WTC11 (cell line): Measurements from ENCODE around the gene NLRX1. TPM values are rescaled to one million over a fixed set of nuclear protein-coding genes. Genes with fewer than 3 reads are reported as not detected.

ENCODE experiments used
- ATAC-seq: fragments of 200-7000 bp; cut with Tn5 transposase; 2 replicates; pipeline ENCODE4 v1.10.0; 2021; ENCODE audit warnings: mild to moderate bottlenecking, moderate library complexity
- CTCF ChIA-PET: fragments of 300-600 bp; sonication (Branson Sonifier 250); formaldehyde crosslinking; loops from one replicate; lab custom pipeline; 2021; ENCODE audit warnings: antibody characterized with exemption; lab: Charles Lee
- POLR2A ChIA-PET: fragments of 350-600 bp; sonication (Branson Sonifier 250); formaldehyde crosslinking; loops from one replicate; lab custom pipeline; 2021; ENCODE audit warnings: antibody characterized with exemption; lab: Charles Lee
- DNase-seq: peaks from one replicate; pipeline ENCODE4 v3.0.0; 2021; ENCODE audit warnings: low spot score
- H3K27ac Mint-ChIP-seq: 2 replicates; pipeline ENCODE4 v1.8.0; 2021; ENCODE audit warnings: mixed read lengths
- H3K27me3 Mint-ChIP-seq: 2 replicates; pipeline ENCODE4 v1.8.0; 2021; ENCODE audit warnings: low read depth, mild to moderate bottlenecking, moderate library complexity, mixed read lengths
- H3K36me3 Mint-ChIP-seq: 2 replicates; pipeline ENCODE4 v1.8.0; 2021; ENCODE audit warnings: mixed read lengths
- H3K4me1 Mint-ChIP-seq: 2 replicates; pipeline ENCODE4 v1.8.0; 2022; ENCODE audit warnings: mixed read lengths
- H3K4me3 Mint-ChIP-seq: 2 replicates; pipeline ENCODE4 v1.8.0; 2021; ENCODE audit warnings: mild to moderate bottlenecking, moderate library complexity, mixed read lengths
- H3K9me3 Mint-ChIP-seq: 2 replicates; pipeline ENCODE4 v1.8.0; 2021; ENCODE audit warnings: mixed read lengths
- EMX1 ChIP-seq: fragments of 250-450 bp; sonication (Bioruptor Pico); IDR thresholded peaks from 2 replicates; pipeline ENCODE4 v1.8.0; 2021; ENCODE audit warnings: mild to moderate bottlenecking
- ESRRA ChIP-seq: sonication (generic); formaldehyde crosslinking; IDR thresholded peaks from 2 replicates; pipeline ENCODE4 v1.8.1; 2022; ENCODE audit warnings: mild to moderate bottlenecking, missing genetic modification reagents, borderline replicate concordance
- GTF2I ChIP-seq: fragments of 250-450 bp; sonication (Bioruptor Pico); conservative IDR thresholded peaks from 2 replicates; pipeline ENCODE4 v1.4.0; 2021; ENCODE audit warnings: mild to moderate bottlenecking
- JAZF1 ChIP-seq: fragments of 250-450 bp; sonication (Bioruptor Pico); IDR thresholded peaks from 2 replicates; pipeline ENCODE4 v1.9.0; 2021; ENCODE audit warnings: moderate library complexity, mild to moderate bottlenecking, inconsistent platforms
- MAX ChIP-seq: sonication (generic); formaldehyde crosslinking; IDR thresholded peaks from 2 replicates; pipeline ENCODE4 v1.8.0; 2022; ENCODE audit warnings: mild to moderate bottlenecking, missing genetic modification reagents
- STAT6 ChIP-seq: sonication (generic); formaldehyde crosslinking; conservative IDR thresholded peaks from 2 replicates; pipeline ENCODE4 v1.8.1; 2023; ENCODE audit warnings: mild to moderate bottlenecking, low read depth, missing genetic modification reagents, moderate library complexity
- TEAD1 ChIP-seq: sonication (generic); formaldehyde crosslinking; IDR thresholded peaks from 2 replicates; pipeline ENCODE4 v1.8.0; 2022; ENCODE audit warnings: mild to moderate bottlenecking, missing genetic modification reagents
- USF1 ChIP-seq: sonication (generic); formaldehyde crosslinking; IDR thresholded peaks from 2 replicates; pipeline ENCODE4 v1.8.0; 2022; ENCODE audit warnings: mild to moderate bottlenecking, missing genetic modification reagents
- ZNF232 ChIP-seq: sonication (generic); formaldehyde crosslinking; IDR thresholded peaks from 2 replicates; pipeline ENCODE4 v1.8.0; 2022; ENCODE audit warnings: mild to moderate bottlenecking, missing genetic modification reagents
- ZNF396 ChIP-seq: fragments of 250-450 bp; sonication (Bioruptor Pico); IDR thresholded peaks from 2 replicates; pipeline ENCODE4 v1.8.0; 2021; ENCODE audit warnings: mild to moderate bottlenecking, moderate library complexity, borderline replicate concordance
- ZNF423 ChIP-seq: fragments of 250-450 bp; sonication (Bioruptor Pico); IDR thresholded peaks from 2 replicates; pipeline ENCODE4 v2.1.2; 2022; ENCODE audit warnings: mild to moderate bottlenecking, moderate library complexity
- ZNF671 ChIP-seq: fragments of 250-450 bp; sonication (Bioruptor Pico); IDR thresholded peaks from 2 replicates; pipeline ENCODE4 v1.8.0; 2021; ENCODE audit warnings: mild to moderate bottlenecking
- total RNA-seq: library from RNA; stranded (reverse); gene quantifications from 3 replicates; pipeline ENCODE4 v1.2.3, GENCODE V29; 2021
- TF ChIP-seq, protein P1 (sequence below): fragments of 250-450 bp; sonication (Bioruptor Pico); IDR thresholded peaks from 2 replicates; pipeline ENCODE4 v1.8.0; 2021; ENCODE audit warnings: mild to moderate bottlenecking
- TF ChIP-seq, protein P2 (sequence below): sonication (generic); formaldehyde crosslinking; IDR thresholded peaks from 2 replicates; pipeline ENCODE4 v1.8.0; 2022; ENCODE audit warnings: mild to moderate bottlenecking, missing genetic modification reagents
- TF ChIP-seq, protein P3 (sequence below): sonication (generic); formaldehyde crosslinking; IDR thresholded peaks from 2 replicates; pipeline ENCODE4 v1.8.1; 2022; ENCODE audit warnings: missing genetic modification reagents, borderline replicate concordance

NLRX1 gene
- total RNA-seq, 1 experiment from 2014 or later, result 20.8 TPM

DNA sequence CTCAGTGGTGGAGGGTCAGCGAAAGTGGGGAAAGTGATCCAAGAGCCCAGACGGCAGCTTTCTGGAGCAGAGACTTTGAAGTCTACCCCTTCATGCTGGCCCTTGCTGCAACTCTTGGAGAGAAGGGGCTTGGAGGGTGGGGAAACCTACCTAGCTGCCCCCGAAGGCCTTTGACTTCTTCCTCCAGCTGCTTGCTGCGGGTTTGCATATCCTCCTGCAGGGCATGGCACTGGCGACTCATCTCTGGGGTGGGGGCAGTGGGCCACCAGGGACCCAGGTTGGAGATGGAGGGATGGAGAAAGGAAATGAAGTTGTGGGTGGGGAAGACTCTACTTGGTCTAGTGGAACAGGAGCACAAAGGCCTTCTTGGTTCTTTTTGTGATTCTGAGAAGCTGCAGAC lies 24.5 kb downstream of the NLRX1 start (continued):
- TF ChIP-seq, protein P1, sequence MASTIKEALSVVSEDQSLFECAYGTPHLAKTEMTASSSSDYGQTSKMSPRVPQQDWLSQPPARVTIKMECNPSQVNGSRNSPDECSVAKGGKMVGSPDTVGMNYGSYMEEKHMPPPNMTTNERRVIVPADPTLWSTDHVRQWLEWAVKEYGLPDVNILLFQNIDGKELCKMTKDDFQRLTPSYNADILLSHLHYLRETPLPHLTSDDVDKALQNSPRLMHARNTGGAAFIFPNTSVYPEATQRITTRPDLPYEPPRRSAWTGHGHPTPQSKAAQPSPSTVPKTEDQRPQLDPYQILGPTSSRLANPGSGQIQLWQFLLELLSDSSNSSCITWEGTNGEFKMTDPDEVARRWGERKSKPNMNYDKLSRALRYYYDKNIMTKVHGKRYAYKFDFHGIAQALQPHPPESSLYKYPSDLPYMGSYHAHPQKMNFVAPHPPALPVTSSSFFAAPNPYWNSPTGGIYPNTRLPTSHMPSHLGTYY (CRISPR knock-in tag), result no peak
- no peak for TF ChIP-seq MAX
- no peak for TF ChIP-seq TEAD1 (CRISPR knock-in tag)
- TF ChIP-seq ZNF423 (CRISPR knock-in tag), result no peak

DNA sequence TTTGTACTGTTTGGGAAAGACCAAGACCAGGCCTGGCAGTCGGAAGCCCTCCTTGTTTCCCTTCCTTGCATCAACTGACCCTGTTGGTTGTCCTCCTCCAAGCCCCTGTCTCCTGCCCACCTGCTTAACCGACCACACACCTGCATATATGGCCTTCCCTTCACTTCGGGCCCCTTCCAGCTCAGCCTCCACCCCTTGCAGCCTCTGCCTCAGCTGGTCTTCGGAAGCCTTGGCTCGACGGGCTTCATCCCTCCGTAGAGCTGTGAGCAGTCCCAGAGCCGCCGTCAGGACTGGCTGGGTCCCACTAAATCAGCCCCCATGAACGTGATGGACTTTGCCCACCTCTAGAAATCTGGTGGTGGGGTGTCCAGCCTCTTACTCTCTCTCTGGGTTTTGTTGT lies 25.1 kb downstream of the NLRX1 start:
- Mint-ChIP-seq H3K9me3 (no peaks in the 10 kb centered on the region), H3K4me3 (no peak overlapping the region), H3K27me3 (no peaks in the 10 kb centered on the region; the same call in 1 of the 2 replicates), H3K27ac (no peak overlapping the region), H3K4me1 (peaks cover 23% of the 10 kb centered on the region), H3K36me3 (no peaks in the 10 kb centered on the region)
- no peak for TF ChIP-seq STAT6 (CRISPR knock-in tag)
- TF ChIP-seq ZNF671 (CRISPR knock-in tag), result no peak
- TF ChIP-seq, protein P2, sequence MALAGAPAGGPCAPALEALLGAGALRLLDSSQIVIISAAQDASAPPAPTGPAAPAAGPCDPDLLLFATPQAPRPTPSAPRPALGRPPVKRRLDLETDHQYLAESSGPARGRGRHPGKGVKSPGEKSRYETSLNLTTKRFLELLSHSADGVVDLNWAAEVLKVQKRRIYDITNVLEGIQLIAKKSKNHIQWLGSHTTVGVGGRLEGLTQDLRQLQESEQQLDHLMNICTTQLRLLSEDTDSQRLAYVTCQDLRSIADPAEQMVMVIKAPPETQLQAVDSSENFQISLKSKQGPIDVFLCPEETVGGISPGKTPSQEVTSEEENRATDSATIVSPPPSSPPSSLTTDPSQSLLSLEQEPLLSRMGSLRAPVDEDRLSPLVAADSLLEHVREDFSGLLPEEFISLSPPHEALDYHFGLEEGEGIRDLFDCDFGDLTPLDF (CRISPR knock-in tag), result no peak
- POLR2A ChIA-PET, result no interaction called here
- ATAC-seq, result no peak
- CTCF ChIA-PET, result interaction anchor here (4.4 kb wide), 1 partner anchor 39 kb away, joined by 38 read pairs; no protein-coding TSS in a partner anchor
- no peak for DNase-seq

DNA sequence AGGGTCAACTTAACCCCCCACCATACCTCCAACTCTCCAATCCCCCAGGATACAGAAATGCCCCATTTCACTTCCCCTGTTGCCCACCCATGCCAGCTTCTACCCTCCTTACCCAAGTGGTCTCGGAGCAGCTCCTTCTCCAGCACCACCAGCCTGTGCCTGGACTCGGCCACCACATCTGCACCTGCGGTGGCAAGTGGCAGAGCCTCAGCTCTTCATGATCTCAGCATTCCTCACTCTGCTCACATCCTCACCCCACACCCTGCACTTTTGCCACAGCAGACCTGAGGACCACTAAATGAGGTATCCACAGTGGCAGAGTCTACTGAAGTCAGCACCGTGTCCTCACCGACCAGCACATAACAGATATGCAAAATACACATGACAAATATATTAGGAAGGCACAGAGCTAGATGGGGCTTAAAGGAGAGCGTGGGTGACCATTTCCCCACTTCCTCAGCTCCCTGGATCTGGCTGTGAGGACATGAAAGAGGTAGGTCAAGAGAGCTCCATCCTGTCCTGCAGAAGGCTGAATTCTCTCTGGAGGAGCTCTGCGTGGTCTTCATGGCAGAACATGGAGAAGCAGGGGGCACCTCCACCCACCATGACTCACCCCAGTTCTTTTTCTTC lies 26.4 kb downstream of the NLRX1 start:
- Mint-ChIP-seq H3K4me3 (peak overlapping the region; percentile 57), H3K27me3 (no peaks in the 10 kb centered on the region; the same call in 1 of the 2 replicates), H3K36me3 (no peaks in the 10 kb centered on the region), H3K9me3 (no peaks in the 10 kb centered on the region), H3K4me1 (peaks cover 28% of the 10 kb centered on the region), H3K27ac (no peak overlapping the region)
- ChIA-PET POLR2A (no interaction called here), CTCF (interaction anchor here (1.2 to 4.4 kb wide), 9 partner anchors 11 to 280 kb away, joined by 3 to 38 read pairs (median 12); partner anchors contain the start of gene CBL)
- ATAC-seq (no peak), DNase-seq (no peak)
- TF ChIP-seq JAZF1 (CRISPR knock-in tag) (no peak), ZNF396 (no peak), ZNF232 (CRISPR knock-in tag) (no peak), EMX1 (no peak), GTF2I (CRISPR knock-in tag) (no peak), ESRRA (no peak), USF1 (CRISPR knock-in tag) (no peak)
- TF ChIP-seq, protein P3, sequence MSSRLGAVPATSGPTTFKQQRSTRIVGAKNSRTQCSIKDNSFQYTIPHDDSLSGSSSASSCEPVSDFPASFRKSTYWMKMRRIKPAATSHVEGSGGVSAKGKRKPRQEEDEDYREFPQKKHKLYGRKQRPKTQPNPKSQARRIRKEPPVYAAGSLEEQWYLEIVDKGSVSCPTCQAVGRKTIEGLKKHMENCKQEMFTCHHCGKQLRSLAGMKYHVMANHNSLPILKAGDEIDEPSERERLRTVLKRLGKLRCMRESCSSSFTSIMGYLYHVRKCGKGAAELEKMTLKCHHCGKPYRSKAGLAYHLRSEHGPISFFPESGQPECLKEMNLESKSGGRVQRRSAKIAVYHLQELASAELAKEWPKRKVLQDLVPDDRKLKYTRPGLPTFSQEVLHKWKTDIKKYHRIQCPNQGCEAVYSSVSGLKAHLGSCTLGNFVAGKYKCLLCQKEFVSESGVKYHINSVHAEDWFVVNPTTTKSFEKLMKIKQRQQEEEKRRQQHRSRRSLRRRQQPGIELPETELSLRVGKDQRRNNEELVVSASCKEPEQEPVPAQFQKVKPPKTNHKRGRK (CRISPR knock-in tag), result no peak
